Measurements from ENCODE around the gene DPY19L2. TPM values are rescaled to one million over a fixed set of nuclear protein-coding genes. Genes with fewer than 3 reads are reported as not detected.
"Not testable (repeated sequence)": the region's sequence is repeated elsewhere in the genome, so short reads cannot be mapped to it uniquely, and the experiment has no call there.

DPY19L2 gene
- total RNA-seq, 2 donors from 2014 or later: 35.3 to 45.3 TPM

- intact Hi-C loops (cut with DNase I); ATAC-seq; DNase-seq: not testable (repeated sequence)
Observed at GRCh38 chr12:63572038-63572437, 96.3 kb downstream of the DPY19L2 start.

DNA sequence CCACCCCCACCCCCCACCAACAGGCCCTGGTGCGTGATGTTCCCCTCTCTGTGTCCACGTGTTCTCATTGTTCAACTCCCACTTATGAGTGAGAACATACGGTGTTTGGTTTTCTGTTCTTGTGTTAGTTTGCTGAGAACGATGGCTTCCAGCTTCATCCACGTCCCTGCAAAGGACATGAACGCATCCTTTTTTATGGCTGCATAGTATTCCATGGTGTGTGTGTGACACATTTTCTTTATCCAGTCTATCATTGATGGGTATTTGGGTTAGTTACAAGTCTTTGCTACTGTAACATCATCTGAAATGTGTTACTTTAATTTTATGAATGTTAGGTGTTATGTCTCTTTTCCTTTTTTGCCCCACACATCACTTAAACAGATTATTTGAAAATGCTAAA, 109.8 kb downstream of the DPY19L2 start:
- DNase-seq; intact Hi-C loops (cut with DNase I); ATAC-seq: not testable (repeated sequence)

GRCh38 chr12:63551397-63551796, 116.9 kb downstream of the DPY19L2 start:
- DNase-seq; ATAC-seq; intact Hi-C loops (cut with DNase I): not testable (repeated sequence)

DNA sequence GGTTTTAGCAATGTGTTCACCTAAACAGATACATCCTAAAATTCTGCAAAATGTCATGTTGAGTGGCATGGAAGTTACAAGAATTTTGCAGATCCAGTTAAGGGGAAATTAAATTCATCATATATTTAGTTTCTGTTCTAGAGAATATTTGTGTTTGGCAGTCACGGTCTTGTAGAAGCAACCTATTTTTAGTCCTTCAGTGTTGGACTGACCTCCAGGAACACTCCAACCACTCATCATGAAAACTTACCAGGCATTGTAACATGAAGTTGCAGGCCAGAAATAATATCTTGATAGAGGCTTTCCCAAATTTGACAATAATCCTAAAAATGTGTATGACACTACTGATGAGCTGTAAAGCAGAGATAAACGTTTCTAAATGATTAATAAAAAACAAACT, 119.3 kb downstream of the DPY19L2 start:
- ATAC-seq; DNase-seq; intact Hi-C loops (cut with DNase I): not testable (repeated sequence)

- intact Hi-C loops (cut with DNase I); DNase-seq; ATAC-seq: not testable (repeated sequence)
Observed at GRCh38 chr12:63545298-63545916, 122.9 kb downstream of the DPY19L2 start.

- ATAC-seq; DNase-seq; intact Hi-C loops (cut with DNase I): not testable (repeated sequence)
Observed at GRCh38 chr12:63538656-63539055, 129.6 kb downstream of the DPY19L2 start.

GRCh38 chr12:63537838-63538237, 130.5 kb downstream of the DPY19L2 start:
- DNase-seq; intact Hi-C loops (cut with DNase I): not testable (repeated sequence)
- ATAC-seq: peak in 1 of 2 donors; percentile 18

DNA sequence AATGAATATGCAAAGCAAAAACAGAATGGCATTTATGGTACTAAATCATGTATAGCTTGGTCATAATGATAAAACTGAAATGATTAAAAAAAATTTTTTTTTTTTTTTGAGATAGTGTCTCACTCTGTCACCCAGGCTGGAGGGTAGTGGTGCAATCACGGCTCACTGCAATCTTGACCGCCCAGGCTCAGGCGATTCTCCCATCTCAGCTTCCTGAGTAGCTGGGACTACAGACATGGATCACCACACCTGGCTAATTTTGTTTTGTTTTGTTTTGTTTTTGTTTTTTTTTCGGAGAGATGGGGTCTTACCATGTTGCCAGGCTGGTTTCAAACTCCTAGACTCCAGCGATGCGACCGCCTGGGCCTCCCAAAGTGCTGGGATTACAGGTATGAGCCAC, 138.7 kb downstream of the DPY19L2 start:
- intact Hi-C loops (cut with DNase I); ATAC-seq; DNase-seq: not testable (repeated sequence)

DNA sequence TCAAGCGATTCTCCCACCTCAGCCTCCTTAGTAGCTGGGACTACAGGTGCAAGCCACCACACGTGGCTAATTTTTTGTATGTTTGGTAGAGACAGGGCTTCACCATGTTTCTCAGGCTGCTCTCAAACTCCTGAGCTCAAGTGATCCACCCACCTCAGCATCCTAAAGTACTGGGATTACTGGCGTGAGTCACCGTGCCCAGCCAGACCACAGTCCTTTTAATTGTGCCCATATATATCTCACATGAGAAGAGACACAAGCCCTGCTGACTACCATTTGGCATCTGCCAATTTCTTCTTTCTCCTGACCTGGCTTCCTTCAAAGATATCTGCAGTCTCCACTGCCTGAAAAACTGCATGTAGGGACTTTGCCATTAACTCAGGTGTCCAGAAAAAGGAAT, 142.5 kb downstream of the DPY19L2 start:
- intact Hi-C loops (cut with DNase I): no loop called here
- ATAC-seq (no peak), DNase-seq (no peak)

- ATAC-seq (no peak), DNase-seq (no peak)
- intact Hi-C loops (cut with DNase I): no loop called here
Observed at GRCh38 chr12:63521706-63522105, 146.6 kb downstream of the DPY19L2 start.

Other genes with a start within 250 kb of the DPY19L2 start
- 10 to 100 TPM; 14.1 to 15.2 TPM for gene RXYLT1, start 111.4 kb upstream of the DPY19L2 start, total RNA-seq
- 1 to 10 TPM; 4.3 to 5.5 TPM for gene SRGAP1, start 176.2 kb upstream of the DPY19L2 start, total RNA-seq